ENCODE data around the gene DNAI1. TPM values are rescaled to one million over a fixed set of nuclear protein-coding genes. Genes with fewer than 3 reads are reported as not detected.
A peak's percentile ranks its signal among the peaks of the same experiment; 100 is the strongest.

DNAI1 gene
- total and polyA plus RNA-seq, 2 experiments from 2014 or later, result 1.6 to 2.2 TPM

DNA sequence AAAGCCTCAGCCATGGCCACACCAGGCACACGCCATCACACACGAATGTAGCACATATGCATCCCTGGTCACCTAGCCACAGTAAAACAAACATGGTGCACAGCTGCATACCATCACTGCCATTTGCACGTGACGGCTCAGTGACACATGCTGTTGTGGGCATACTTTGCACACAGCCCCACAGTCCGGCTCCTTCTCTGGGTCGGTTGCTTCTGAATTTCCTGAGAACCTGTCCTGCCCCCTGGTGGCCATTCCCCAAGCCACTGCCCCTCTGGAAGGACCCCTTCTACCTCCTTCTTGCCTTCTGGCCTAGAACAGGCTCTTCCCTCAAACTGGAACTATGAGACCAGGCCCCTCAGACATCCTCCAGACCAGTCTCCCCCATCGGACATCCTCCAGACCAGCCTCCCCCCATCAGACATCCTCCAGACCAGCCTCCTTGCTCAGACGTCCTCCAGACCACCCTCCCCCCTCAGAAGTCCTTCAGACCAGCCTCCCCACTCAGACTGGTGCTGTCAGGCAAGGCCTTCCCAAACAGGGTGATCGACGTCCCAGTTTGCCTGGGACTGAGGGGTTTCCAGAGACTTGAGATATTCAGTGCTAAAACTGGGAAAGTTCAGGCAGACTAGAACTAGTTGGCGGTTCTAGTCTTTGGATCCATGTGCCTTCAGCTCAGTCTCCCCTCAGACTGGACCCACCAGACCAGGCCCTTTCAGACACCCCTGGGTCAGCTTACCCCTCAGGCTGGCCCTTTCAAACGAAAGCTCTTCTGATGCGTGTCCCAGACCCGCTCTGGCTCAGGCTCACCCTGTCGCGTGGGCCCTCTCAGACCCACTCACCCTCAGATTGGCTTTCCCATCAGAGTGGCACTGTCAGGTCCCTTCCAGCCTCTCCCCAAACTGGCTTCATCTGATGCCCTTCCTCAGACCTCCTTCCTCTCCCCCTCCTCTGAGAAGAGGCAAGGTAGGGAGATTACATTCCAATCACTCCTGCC, 88.5 kb downstream of the DNAI1 start:
- no peaks in the 10 kb centered on the region for H3K27me3 ChIP-seq
- no peak overlapping the region for H3K27ac ChIP-seq
- H3K9me3 ChIP-seq (ENCODE audit: low read depth), result no peaks in the 10 kb centered on the region
- H3K4me3 ChIP-seq, result no peak overlapping the region
- peak; percentile 81 to 88 for DNase-seq (ENCODE audit: low read depth in 1 of 2, low spot score in 1 of 2)
- TF ChIP-seq, protein P1, sequence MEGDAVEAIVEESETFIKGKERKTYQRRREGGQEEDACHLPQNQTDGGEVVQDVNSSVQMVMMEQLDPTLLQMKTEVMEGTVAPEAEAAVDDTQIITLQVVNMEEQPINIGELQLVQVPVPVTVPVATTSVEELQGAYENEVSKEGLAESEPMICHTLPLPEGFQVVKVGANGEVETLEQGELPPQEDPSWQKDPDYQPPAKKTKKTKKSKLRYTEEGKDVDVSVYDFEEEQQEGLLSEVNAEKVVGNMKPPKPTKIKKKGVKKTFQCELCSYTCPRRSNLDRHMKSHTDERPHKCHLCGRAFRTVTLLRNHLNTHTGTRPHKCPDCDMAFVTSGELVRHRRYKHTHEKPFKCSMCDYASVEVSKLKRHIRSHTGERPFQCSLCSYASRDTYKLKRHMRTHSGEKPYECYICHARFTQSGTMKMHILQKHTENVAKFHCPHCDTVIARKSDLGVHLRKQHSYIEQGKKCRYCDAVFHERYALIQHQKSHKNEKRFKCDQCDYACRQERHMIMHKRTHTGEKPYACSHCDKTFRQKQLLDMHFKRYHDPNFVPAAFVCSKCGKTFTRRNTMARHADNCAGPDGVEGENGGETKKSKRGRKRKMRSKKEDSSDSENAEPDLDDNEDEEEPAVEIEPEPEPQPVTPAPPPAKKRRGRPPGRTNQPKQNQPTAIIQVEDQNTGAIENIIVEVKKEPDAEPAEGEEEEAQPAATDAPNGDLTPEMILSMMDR (IDR thresholded peaks at IDR 0.05; ENCODE audit: low read depth, low read length), result peak; percentile 89
- H3K36me3 ChIP-seq, result no peaks in the 10 kb centered on the region
- no peaks in the 10 kb centered on the region for H3K4me1 ChIP-seq (ENCODE audit: low read depth)

DNA sequence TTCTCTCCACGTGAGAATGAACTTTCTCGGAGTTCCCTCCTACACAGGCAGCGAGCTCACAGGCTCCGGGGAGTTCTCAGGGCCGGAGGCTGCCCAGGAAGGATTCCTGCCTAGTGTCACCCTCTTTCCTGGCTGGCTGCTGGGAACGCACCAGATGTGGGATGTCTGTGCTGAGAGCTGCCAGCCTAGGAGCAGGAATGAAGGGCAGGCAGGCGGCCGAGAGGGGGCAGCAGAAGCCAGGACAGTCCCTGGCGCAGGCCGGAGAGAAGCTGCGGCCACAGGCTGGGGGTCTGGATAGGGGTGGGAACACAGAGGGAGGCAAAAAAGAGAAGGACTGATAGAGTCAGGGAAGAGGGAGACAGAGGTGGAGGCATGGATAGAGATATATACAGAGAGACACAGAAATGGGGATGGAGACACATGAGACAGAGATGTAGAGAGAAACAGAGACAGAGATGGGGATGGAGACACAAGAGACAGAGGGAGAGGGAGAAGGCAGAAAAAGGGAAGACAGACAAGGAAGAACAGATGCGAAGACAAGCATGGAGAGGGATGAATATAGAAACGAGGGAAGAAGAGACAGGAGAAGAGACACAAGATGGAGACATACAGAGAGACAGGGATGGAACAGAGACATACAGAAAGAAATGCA, 89.5 kb downstream of the DNAI1 start:
- TF ChIP-seq, protein P1 (IDR thresholded peaks at IDR 0.05; ENCODE audit: low read depth, low read length), result peak; percentile 94
- Histone ChIP-seq H3K27me3 (no peaks in the 10 kb centered on the region), H3K9me3 (ENCODE audit: low read depth) (no peaks in the 10 kb centered on the region), H3K4me1 (ENCODE audit: low read depth) (no peaks in the 10 kb centered on the region), H3K27ac (no peak overlapping the region), H3K36me3 (no peaks in the 10 kb centered on the region), H3K4me3 (no peak overlapping the region)
- DNase-seq (ENCODE audit: low read depth in 1 of 2, low spot score in 1 of 2), result peak; percentile 76 to 81

DNA sequence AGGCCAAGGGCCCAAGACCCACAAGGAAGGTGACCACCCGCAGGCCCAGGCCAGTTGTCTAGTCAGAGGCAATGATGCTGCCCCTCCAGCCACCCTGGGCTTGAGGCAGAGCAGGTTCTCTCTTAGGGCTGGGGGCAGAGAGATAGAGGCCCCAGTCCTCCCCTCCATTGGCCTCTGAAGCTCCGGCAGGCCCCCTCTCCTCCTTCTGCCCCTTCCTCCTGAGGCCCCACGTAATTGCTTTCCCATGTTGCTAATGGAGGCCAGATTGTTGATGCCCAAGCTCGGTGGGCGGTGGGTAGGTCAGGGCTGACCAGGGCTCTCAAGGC, 90.8 kb downstream of the DNAI1 start:
- Histone ChIP-seq H3K9me3 (ENCODE audit: low read depth) (no peaks in the 10 kb centered on the region), H3K4me3 (no peak overlapping the region), H3K36me3 (no peaks in the 10 kb centered on the region), H3K4me1 (ENCODE audit: low read depth) (peaks cover 8% of the 10 kb centered on the region), H3K27me3 (no peaks in the 10 kb centered on the region), H3K27ac (no peak overlapping the region)
- no peak for DNase-seq (ENCODE audit: low read depth in 1 of 2, low spot score in 1 of 2)
- TF ChIP-seq, protein P1 (IDR thresholded peaks at IDR 0.05; ENCODE audit: low read depth, low read length), result no peak

DNA sequence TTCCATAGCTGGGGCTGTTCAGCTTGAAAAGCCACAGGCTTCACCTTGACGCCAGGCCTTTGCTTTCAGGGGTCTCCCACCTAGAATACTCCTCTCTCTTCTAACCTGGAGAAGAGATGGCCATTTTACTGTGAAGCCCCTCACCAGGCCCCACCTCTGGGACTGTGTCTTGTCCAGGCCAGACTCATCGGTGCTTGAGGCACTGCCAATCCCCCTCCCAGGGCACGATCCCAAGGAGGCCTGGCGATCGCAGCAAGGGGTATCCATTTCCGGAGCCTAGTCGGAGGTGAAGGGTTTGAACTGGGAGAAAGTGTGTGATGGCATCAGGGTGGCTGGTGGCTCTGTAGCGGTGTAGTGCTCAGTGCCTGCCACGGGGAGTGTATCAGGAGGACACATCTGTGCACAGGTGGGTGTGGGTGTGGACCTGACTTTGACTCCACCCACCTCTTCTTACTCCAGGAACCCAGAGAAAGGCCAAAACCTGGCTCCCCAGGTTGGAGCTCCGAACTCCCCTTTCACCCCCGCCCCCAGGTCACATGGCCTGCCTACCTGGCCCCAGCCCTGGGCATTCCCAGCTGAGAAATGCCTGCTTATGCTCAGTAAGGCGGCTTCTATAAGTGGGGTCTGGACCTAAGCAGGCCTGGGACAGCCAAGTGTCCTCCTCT, 91.5 kb downstream of the DNAI1 start:
- Histone ChIP-seq H3K4me1 (ENCODE audit: low read depth) (peaks cover 16% of the 10 kb centered on the region), H3K36me3 (no peaks in the 10 kb centered on the region), H3K27ac (no peak overlapping the region), H3K4me3 (no peak overlapping the region), H3K9me3 (ENCODE audit: low read depth) (no peaks in the 10 kb centered on the region), H3K27me3 (no peaks in the 10 kb centered on the region)
- TF ChIP-seq, protein P1 (IDR thresholded peaks at IDR 0.05; ENCODE audit: low read depth, low read length), result no peak
- no peak for DNase-seq (ENCODE audit: low read depth in 1 of 2, low spot score in 1 of 2)

DNA sequence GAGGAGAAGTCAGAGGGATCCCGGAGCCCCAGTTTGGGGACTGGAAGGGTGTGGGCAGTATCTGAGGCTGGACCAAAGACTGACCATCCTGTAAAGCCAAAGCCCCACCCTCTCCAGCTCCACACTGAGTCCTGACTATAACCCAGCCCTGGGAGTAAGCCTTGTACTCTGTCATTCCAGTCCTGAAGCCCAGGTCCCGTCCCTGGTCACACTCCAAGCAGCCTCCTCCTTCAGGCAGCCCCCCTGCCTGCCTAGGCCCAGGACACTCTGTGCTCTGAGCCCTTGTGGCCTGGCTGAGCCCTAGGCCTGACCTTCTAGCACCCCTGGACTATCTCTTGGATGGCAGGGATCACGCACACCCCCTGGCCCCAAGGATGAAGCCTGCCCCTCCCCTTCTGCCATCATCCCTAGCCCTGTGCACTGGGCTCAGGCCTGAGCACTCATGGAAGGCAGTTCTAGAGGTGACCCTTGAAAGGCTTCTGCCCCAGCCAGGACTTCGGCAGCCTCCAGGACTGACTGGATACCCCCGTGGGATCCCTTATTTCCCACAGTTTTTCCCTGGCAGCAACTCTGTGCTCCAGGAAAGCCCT, 92.2 kb downstream of the DNAI1 start:
- DNase-seq (ENCODE audit: low read depth in 1 of 2, low spot score in 1 of 2), result no peak
- TF ChIP-seq, protein P1 (IDR thresholded peaks at IDR 0.05; ENCODE audit: low read depth, low read length), result no peak
- Histone ChIP-seq H3K36me3 (no peaks in the 10 kb centered on the region), H3K4me1 (ENCODE audit: low read depth) (peaks cover 20% of the 10 kb centered on the region), H3K4me3 (no peak overlapping the region), H3K27ac (no peak overlapping the region), H3K27me3 (no peaks in the 10 kb centered on the region), H3K9me3 (ENCODE audit: low read depth) (no peaks in the 10 kb centered on the region)
